Body of pancreas (tissue), 4 donors: Measurements from ENCODE around the gene MIB2. TPM values are rescaled to one million over a fixed set of nuclear protein-coding genes. Genes with fewer than 3 reads are reported as not detected.

Experiments
- ATAC-seq: fragments of 150-250 bp; one replicate; pipeline ENCODE4 v1.9.1; 2016
- DNase-seq, 4 donors: peaks; one replicate each; pipeline ENCODE4 v3.0.0-alpha.2; 2019
- H3K27ac ChIP-seq, 4 donors: fragments of 200-600 bp; sonication (generic); 1 replicate in 3 of 4; 2 replicates in 1 of 4; pipeline versions ENCODE4 v1.5.1 to v1.6.1; 2016 to 2019; ENCODE audit warnings: mild to moderate bottlenecking in 1 of 4, mixed read lengths in 1 of 4, moderate library complexity in 1 of 4
- H3K27me3 ChIP-seq, 2 donors: fragments of 200-600 bp; sonication (generic); one replicate each; pipeline ENCODE4 v1.6.0; 2016; ENCODE audit warnings: mild to moderate bottlenecking in 1 of 2
- H3K36me3 ChIP-seq, 2 donors: fragments of 200-600 bp; sonication (generic); replicated peaks in 1 of 2; 2 replicates each; pipeline ENCODE4 v1.5.1; 2016; ENCODE audit warnings: low read depth in 2 of 2; ENCODE audit not compliant: insufficient read depth in 1 of 2
- H3K4me1 ChIP-seq: fragments of 200-600 bp; sonication (generic); one replicate; pipeline ENCODE4 v1.6.0; 2016
- H3K4me3 ChIP-seq, 2 donors: fragments of 200-600 bp; sonication (generic); 1 replicate in 1 of 2; 2 replicates in 1 of 2; pipeline ENCODE4 v1.5.1; 2016 to 2019
- H3K9me3 ChIP-seq, 3 donors: fragments of 200-600 bp; sonication (generic); 1 replicate in 2 of 3; 2 replicates in 1 of 3; pipeline ENCODE4 v1.5.1; 2016
- POLR2A ChIP-seq, 3 donors: fragments of 450-650 bp; IDR thresholded peaks; one replicate each; pipeline ENCODE4 v1.6.1; 2016; ENCODE audit warnings: antibody characterized with exemption in 3 of 3, mild to moderate bottlenecking in 2 of 3
- WGBS, 2 donors: methylation state at CpG; one replicate each; pipeline ENCODE4 v1.1.5; 2017; 5-methylcytosine and 5-hydroxymethylcytosine counted together
- intact Hi-C: fragments of 100-400 bp; cut with DNase I; formaldehyde crosslinking; loops from one replicate; pipeline ENCODE4 v1.15.1; 2023
- total RNA-seq, 2 donors: library from RNA; depleted of rRNA; stranded (reverse); fragments of >200 nt; gene quantifications; one replicate each; pipeline ENCODE4 v1.1.0, GENCODE V29; 2016
- TF ChIP-seq, protein P1 (sequence below), 7 experiments: fragments of 450-650 bp in 4 of 7; fragments of 200-600 bp in 3 of 7; sonication (generic) in 3 of 7; IDR thresholded peaks; one replicate each; pipeline ENCODE4 v1.5.1; 2016 to 2019; ENCODE audit warnings: antibody characterized with exemption in 7 of 7

Gene MIB2
- total RNA-seq, 2 donors from 2014 or later = 57.6 to 101 TPM

DNA sequence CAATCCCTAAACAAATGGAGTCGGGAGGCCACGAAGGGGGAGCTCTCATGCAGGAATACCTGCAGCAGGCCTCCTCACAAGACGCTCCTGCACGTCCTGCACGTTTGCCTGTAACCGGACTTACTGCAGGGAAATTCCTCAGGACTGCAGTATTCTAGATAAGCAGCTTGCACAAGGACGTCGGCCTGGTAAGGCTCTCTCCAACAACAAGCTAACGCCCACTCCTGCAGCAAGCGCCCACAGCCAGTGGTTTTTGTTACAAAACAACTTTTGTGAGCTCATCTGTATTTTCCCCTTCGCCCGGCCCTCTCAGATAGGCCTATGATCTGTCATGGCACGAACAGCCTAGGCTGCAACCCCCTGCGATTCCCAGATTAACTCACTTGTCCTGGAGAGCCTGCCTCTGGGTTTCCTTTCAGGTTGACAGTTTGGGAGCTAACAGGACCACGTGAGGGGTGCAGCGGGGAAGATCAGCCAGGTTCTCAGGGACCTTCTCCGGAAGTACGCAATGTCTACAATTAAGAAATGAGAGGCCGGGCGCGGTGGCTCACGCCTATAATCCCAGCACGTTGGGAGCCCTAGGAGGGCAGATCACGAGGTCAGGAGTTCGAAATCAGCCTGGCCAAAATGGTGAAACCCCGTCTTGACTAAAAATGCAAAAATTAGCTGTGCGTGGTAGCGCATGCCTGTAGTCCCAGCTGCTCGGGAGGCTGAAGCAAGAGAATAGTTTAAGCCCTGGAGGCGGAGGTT is 921 bp upstream of the MIB2 start:
- no peaks in the 10 kb centered on the region for H3K36me3 ChIP-seq
- DNase-seq (peak; percentile 57 to 76 (median 63)), ATAC-seq (peak; percentile 3)
- TF ChIP-seq POLR2A (IDR thresholded peaks at IDR 0.05) = peak in 2 of 3 donors; percentile 41 to 44
- TF ChIP-seq, protein P1, sequence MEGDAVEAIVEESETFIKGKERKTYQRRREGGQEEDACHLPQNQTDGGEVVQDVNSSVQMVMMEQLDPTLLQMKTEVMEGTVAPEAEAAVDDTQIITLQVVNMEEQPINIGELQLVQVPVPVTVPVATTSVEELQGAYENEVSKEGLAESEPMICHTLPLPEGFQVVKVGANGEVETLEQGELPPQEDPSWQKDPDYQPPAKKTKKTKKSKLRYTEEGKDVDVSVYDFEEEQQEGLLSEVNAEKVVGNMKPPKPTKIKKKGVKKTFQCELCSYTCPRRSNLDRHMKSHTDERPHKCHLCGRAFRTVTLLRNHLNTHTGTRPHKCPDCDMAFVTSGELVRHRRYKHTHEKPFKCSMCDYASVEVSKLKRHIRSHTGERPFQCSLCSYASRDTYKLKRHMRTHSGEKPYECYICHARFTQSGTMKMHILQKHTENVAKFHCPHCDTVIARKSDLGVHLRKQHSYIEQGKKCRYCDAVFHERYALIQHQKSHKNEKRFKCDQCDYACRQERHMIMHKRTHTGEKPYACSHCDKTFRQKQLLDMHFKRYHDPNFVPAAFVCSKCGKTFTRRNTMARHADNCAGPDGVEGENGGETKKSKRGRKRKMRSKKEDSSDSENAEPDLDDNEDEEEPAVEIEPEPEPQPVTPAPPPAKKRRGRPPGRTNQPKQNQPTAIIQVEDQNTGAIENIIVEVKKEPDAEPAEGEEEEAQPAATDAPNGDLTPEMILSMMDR (IDR thresholded peaks at IDR 0.05) = no peak
- H3K27me3 ChIP-seq = no peaks in the 10 kb centered on the region
- 1 to 6% methylated on average over 21 to 30 of the region's 30 CpGs for WGBS, 2 donors
- intact Hi-C loops = no loop called here
- H3K9me3 ChIP-seq = no peaks in the 10 kb centered on the region
- H3K4me1 ChIP-seq = peaks cover 30% of the 10 kb centered on the region
- H3K27ac ChIP-seq = peak overlapping the region; percentile 20 to 100 (median 96)
- H3K4me3 ChIP-seq = peak overlapping the region; percentile 14 to 98

- ATAC-seq = no peak
- H3K27ac ChIP-seq = peak overlapping the region; percentile 93 to 100 (median 97)
- intact Hi-C loops = no loop called here
- H3K4me1 ChIP-seq = peaks cover 30% of the 10 kb centered on the region
- no peaks in the 10 kb centered on the region for H3K9me3 ChIP-seq
- H3K4me3 ChIP-seq = peak overlapping the region; percentile 14 to 98
- peak in 1 of 3 donors; percentile 70 for TF ChIP-seq POLR2A (IDR thresholded peaks at IDR 0.05)
- TF ChIP-seq, protein P1 (IDR thresholded peaks at IDR 0.05) = peak in 1 of 7 experiments; percentile 8
- H3K36me3 ChIP-seq = no peaks in the 10 kb centered on the region
- no peak for DNase-seq
- 0 to 1% methylated on average over 13 to 23 of the region's 23 CpGs for WGBS, 2 donors
- no peaks in the 10 kb centered on the region for H3K27me3 ChIP-seq
Observed at GRCh38 chr1:1614954-1615255, 395 bp upstream of the MIB2 start.

DNA sequence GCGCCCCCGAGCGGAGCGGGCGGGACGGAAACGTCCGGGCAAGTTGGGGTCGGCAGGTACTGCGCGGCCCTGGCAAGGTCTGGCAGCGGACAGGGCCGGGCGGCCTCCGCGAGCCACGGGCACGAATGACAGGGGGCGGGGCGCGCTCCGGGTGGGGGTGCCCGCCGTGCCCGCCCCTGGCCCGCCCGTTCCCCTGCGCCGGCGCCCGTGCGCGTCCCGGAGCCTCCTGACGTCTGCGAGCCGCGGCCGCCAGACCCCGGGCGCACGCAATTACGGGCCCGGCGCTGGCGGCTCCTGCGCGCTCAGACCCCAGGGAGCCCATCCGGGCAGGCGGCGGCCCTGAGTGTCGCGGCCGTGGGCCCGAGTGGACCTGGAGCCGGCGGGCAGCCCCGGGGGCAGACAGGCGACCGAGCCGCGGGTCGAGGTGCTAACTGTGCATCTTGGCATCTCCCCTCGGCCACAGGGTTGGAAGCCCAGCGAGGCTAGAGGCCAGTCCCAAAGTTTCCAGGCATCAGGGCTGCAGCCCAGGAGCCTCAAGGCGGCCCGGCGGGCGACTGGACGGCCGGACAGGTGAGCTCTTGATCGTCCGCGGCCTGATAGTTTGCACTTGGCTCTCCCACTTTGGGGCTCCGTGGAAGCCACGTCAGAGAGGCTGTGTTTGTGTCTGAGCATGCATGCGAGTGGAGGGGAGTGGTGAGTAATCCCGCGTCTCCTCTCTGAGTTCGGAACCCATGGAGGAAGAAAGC is 918 bp downstream of the MIB2 start:
- H3K27me3 ChIP-seq = no peaks in the 10 kb centered on the region
- 3 to 9% methylated on average over 6 to 79 of the region's 80 CpGs for WGBS, 2 donors
- H3K27ac ChIP-seq = peak overlapping the region; percentile 93 to 100 (median 97)
- intact Hi-C loops = no loop called here
- DNase-seq = peak; percentile 52 to 63 (median 57)
- TF ChIP-seq POLR2A (IDR thresholded peaks at IDR 0.05) = no peak
- TF ChIP-seq, protein P1 (IDR thresholded peaks at IDR 0.05) = no peak
- H3K4me3 ChIP-seq = peak overlapping the region; percentile 88 to 98
- ATAC-seq = peak; percentile 34
- no peaks in the 10 kb centered on the region for H3K9me3 ChIP-seq
- H3K36me3 ChIP-seq = no peaks in the 10 kb centered on the region
- H3K4me1 ChIP-seq = peaks cover 30% of the 10 kb centered on the region

GRCh38 chr1:1616838-1617237 is 1.5 kb downstream of the MIB2 start:
- 53 to 87% methylated on average over 8 to 18 of the region's 19 CpGs for WGBS, 2 donors
- no peak overlapping the region for H3K27ac ChIP-seq
- H3K9me3 ChIP-seq = no peaks in the 10 kb centered on the region
- H3K4me3 ChIP-seq = no peak overlapping the region
- no peak for TF ChIP-seq POLR2A (IDR thresholded peaks at IDR 0.05)
- TF ChIP-seq, protein P1 (IDR thresholded peaks at IDR 0.05) = no peak
- no peaks in the 10 kb centered on the region for H3K36me3 ChIP-seq
- peaks cover 30% of the 10 kb centered on the region for H3K4me1 ChIP-seq
- H3K27me3 ChIP-seq = no peaks in the 10 kb centered on the region
- intact Hi-C loops = no loop called here
- ATAC-seq = no peak
- no peak for DNase-seq
